Measurements from ENCODE around the gene SLC16A11. TPM values are rescaled to one million over a fixed set of nuclear protein-coding genes. Genes with fewer than 3 reads are reported as not detected.
A peak's percentile ranks its signal among the peaks of the same experiment; 100 is the strongest.

SLC16A11 gene
- total RNA-seq, 1 donor from 2014 or later: not detected

DNA sequence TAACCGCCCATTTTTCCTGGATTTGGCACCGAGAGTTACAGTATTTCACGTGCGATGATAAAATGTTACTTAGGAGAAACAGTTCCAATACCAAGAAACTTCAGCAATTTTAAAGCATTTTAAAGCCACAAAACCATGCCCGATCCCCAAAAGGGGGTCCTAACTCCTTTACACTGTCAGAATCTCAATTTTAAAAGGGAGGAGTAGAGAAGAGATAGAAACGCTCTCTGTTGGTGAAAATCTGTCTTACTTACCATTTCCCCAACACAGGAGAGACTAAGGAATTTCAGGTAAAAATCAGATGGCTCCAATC is 32.0 kb downstream of the SLC16A11 start:
- Histone ChIP-seq H3F3A (ENCODE audit: low read depth) (peaks cover 25% of the 10 kb centered on the region), H3K9ac (peak overlapping the region; percentile 99), H3K27ac (no peak overlapping the region), H3K27me3 (no peaks in the 10 kb centered on the region), H3K4me3 (peak overlapping the region; percentile 100), H3K36me3 (no peaks in the 10 kb centered on the region), H3K9me3 (ENCODE audit: low read depth) (no peaks in the 10 kb centered on the region), H3K4me1 (peaks cover 18% of the 10 kb centered on the region), H4K20me1 (ENCODE audit: low read depth) (no peaks in the 10 kb centered on the region), H3K79me2 (ENCODE audit: low read depth) (peaks cover 42% of the 10 kb centered on the region), H3K4me2 (peak overlapping the region; percentile 99), H2AFZ (replicated peaks) (peak overlapping the region; percentile 99)
- TF ChIP-seq EZH2 (IDR thresholded peaks at IDR 0.05): no peak
- TF ChIP-seq, protein P1, sequence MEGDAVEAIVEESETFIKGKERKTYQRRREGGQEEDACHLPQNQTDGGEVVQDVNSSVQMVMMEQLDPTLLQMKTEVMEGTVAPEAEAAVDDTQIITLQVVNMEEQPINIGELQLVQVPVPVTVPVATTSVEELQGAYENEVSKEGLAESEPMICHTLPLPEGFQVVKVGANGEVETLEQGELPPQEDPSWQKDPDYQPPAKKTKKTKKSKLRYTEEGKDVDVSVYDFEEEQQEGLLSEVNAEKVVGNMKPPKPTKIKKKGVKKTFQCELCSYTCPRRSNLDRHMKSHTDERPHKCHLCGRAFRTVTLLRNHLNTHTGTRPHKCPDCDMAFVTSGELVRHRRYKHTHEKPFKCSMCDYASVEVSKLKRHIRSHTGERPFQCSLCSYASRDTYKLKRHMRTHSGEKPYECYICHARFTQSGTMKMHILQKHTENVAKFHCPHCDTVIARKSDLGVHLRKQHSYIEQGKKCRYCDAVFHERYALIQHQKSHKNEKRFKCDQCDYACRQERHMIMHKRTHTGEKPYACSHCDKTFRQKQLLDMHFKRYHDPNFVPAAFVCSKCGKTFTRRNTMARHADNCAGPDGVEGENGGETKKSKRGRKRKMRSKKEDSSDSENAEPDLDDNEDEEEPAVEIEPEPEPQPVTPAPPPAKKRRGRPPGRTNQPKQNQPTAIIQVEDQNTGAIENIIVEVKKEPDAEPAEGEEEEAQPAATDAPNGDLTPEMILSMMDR (IDR thresholded peaks at IDR 0.05): no peak
- TF ChIP-seq EZH2phosphoT487 (IDR thresholded peaks at IDR 0.05): no peak
- Mint-ChIP-seq H3K36me3 (no peaks in the 10 kb centered on the region), H3K4me1 (peaks cover 52% of the 10 kb centered on the region), H3K9me3 (no peaks in the 10 kb centered on the region), H3K4me3 (peak overlapping the region; percentile 98), H3K27me3 (ENCODE audit: insufficient read depth, low read depth) (peaks cover 8% of the 10 kb centered on the region), H3K27ac (peak overlapping the region; percentile 100)
- DNase-seq (ENCODE audit: low spot score): no peak

GRCh38 chr17:7011415-7011814 is 32.5 kb downstream of the SLC16A11 start:
- H3K27me3 ChIP-seq: no peaks in the 10 kb centered on the region
- no peak overlapping the region for H3K27ac ChIP-seq
- H3K27ac Mint-ChIP-seq: no peak overlapping the region
- peaks cover 48% of the 10 kb centered on the region for H3K4me1 Mint-ChIP-seq
- peak overlapping the region; percentile 100 for H3K4me3 ChIP-seq
- no peak for DNase-seq (ENCODE audit: low spot score)
- no peaks in the 10 kb centered on the region for H3K36me3 Mint-ChIP-seq
- H3K9me3 ChIP-seq (ENCODE audit: low read depth): no peaks in the 10 kb centered on the region
- peaks cover 42% of the 10 kb centered on the region for H3K79me2 ChIP-seq (ENCODE audit: low read depth)
- peaks cover 9% of the 10 kb centered on the region for H3K27me3 Mint-ChIP-seq (ENCODE audit: insufficient read depth, low read depth)
- H3K4me1 ChIP-seq: peaks cover 18% of the 10 kb centered on the region
- H3F3A ChIP-seq (ENCODE audit: low read depth): peaks cover 25% of the 10 kb centered on the region
- TF ChIP-seq EZH2phosphoT487 (IDR thresholded peaks at IDR 0.05): no peak
- TF ChIP-seq EZH2 (IDR thresholded peaks at IDR 0.05): no peak
- TF ChIP-seq, protein P1 (IDR thresholded peaks at IDR 0.05): no peak
- H3K36me3 ChIP-seq: no peaks in the 10 kb centered on the region
- no peak overlapping the region for H2AFZ ChIP-seq (replicated peaks)
- peak overlapping the region; percentile 98 for H3K4me3 Mint-ChIP-seq
- H3K9ac ChIP-seq: peak overlapping the region; percentile 99
- peak overlapping the region; percentile 99 for H3K4me2 ChIP-seq
- no peaks in the 10 kb centered on the region for H4K20me1 ChIP-seq (ENCODE audit: low read depth)
- H3K9me3 Mint-ChIP-seq: no peaks in the 10 kb centered on the region

DNA sequence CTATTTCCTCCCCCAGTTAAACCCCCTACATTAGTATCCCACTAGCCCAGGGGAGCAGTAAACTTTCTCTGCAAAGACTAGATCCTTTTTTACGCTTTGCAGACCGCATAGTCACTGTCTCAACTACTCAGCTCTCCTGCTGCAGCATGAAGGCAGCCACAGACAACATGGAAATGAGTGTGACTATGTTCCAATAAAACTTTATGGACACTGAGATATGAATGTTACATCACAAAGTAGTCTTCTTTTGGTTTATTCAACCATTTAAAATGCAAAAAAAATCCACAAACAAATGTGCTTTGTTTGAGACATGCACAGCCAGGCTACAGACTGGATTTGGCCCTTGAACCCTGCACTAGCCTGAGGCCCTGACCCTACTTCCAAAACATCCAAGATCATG is 33.4 kb downstream of the SLC16A11 start:
- Mint-ChIP-seq H3K4me1 (peaks cover 39% of the 10 kb centered on the region), H3K27me3 (ENCODE audit: insufficient read depth, low read depth) (peaks cover 9% of the 10 kb centered on the region), H3K36me3 (no peaks in the 10 kb centered on the region), H3K9me3 (no peaks in the 10 kb centered on the region), H3K4me3 (peak overlapping the region; percentile 64), H3K27ac (no peak overlapping the region)
- H3K27ac ChIP-seq: no peak overlapping the region
- H3K4me1 ChIP-seq: peaks cover 18% of the 10 kb centered on the region
- H3K36me3 ChIP-seq: no peaks in the 10 kb centered on the region
- no peaks in the 10 kb centered on the region for H3K9me3 ChIP-seq (ENCODE audit: low read depth)
- H3K9ac ChIP-seq: no peak overlapping the region
- no peak for TF ChIP-seq EZH2phosphoT487 (IDR thresholded peaks at IDR 0.05)
- TF ChIP-seq EZH2 (IDR thresholded peaks at IDR 0.05): no peak
- TF ChIP-seq, protein P1 (IDR thresholded peaks at IDR 0.05): no peak
- H3F3A ChIP-seq (ENCODE audit: low read depth): peaks cover 22% of the 10 kb centered on the region
- no peak for DNase-seq (ENCODE audit: low spot score)
- peaks cover 42% of the 10 kb centered on the region for H3K79me2 ChIP-seq (ENCODE audit: low read depth)
- H3K4me2 ChIP-seq: no peak overlapping the region
- no peaks in the 10 kb centered on the region for H3K27me3 ChIP-seq
- H4K20me1 ChIP-seq (ENCODE audit: low read depth): no peaks in the 10 kb centered on the region
- no peak overlapping the region for H3K4me3 ChIP-seq
- no peak overlapping the region for H2AFZ ChIP-seq (replicated peaks)
